OCI-LY3 (cell line): ENCODE data around the gene PTRH1.

Experiments
- H2AFZ ChIP-seq: fragments of 200-600, 300-600 bp; shearing (Covaris generic); 2 replicates; pipeline ENCODE4 v1.6.0; 2014; ENCODE audit warnings: antibody characterized with exemption, low read depth, low read length
- H3K27ac ChIP-seq: fragments of 200-600, 300-600 bp; sonication (generic); 2 replicates; pipeline ENCODE4 v1.5.1; 2014; ENCODE audit warnings: mild to moderate bottlenecking, low read length, moderate library complexity, mixed read lengths
- H3K27me3 ChIP-seq: fragments of 200-600, 300-600 bp; sonication (generic); 2 replicates; pipeline ENCODE4 v1.6.1; 2014; ENCODE audit warnings: low read depth, low read length, mixed read lengths
- H3K36me3 ChIP-seq: fragments of 200-600, 300-600 bp; sonication (generic); replicated peaks from 2 replicates; pipeline ENCODE3; 2014; ENCODE audit warnings: low read depth, low read length, mixed read lengths
- H3K4me1 ChIP-seq: fragments of 300-600, 200-600 bp; sonication (generic); 2 replicates; pipeline ENCODE4 v1.6.1; 2014; ENCODE audit warnings: low read length, mixed read lengths
- H3K4me2 ChIP-seq: fragments of 200-600, 300-600 bp; sonication (generic); 2 replicates; pipeline ENCODE4 v1.6.1; 2014; ENCODE audit warnings: low read length, mixed read lengths
- H3K4me3 ChIP-seq: fragments of 300-600, 200-600 bp; sonication (generic); 2 replicates; pipeline ENCODE4 v1.5.1; 2014; ENCODE audit warnings: antibody characterized with exemption, mild to moderate bottlenecking, low read length, moderate library complexity
- H3K79me2 ChIP-seq: fragments of 300-600, 200-600 bp; shearing (Covaris generic); 2 replicates; pipeline ENCODE4 v1.6.1; 2014; ENCODE audit warnings: mild to moderate bottlenecking, low read length, mixed read lengths
- H3K9ac ChIP-seq: fragments of 300-600, 200-600 bp; shearing (Covaris generic); 2 replicates; pipeline ENCODE4 v1.6.0; 2014; ENCODE audit warnings: mild to moderate bottlenecking, low read length, moderate library complexity
- H3K9me3 ChIP-seq: fragments of 200-600, 300-600 bp; shearing (Covaris generic); 2 replicates; pipeline ENCODE4 v1.6.1; 2014; ENCODE audit warnings: low read length, mixed read lengths; ENCODE audit not compliant: insufficient read depth
- H4K20me1 ChIP-seq: fragments of 200-600, 300-600 bp; sonication (generic); 2 replicates; pipeline ENCODE4 v1.6.1; 2016; ENCODE audit warnings: low read length, mixed read lengths; ENCODE audit not compliant: insufficient read depth
- CTCF ChIP-seq: fragments of 200-600, 300-600 bp; sonication (generic); IDR thresholded peaks from 2 replicates; pipeline ENCODE4 v1.5.1; 2014; ENCODE audit warnings: antibody characterized with exemption, low read length, low read depth
- EZH2phosphoT487 ChIP-seq: fragments of 200-600 bp; shearing (Covaris generic); IDR thresholded peaks from 2 replicates; pipeline ENCODE4 v1.6.1; 2018; ENCODE audit warnings: antibody characterized with exemption, mixed run types, low read depth

Gene PTRH1

DNA sequence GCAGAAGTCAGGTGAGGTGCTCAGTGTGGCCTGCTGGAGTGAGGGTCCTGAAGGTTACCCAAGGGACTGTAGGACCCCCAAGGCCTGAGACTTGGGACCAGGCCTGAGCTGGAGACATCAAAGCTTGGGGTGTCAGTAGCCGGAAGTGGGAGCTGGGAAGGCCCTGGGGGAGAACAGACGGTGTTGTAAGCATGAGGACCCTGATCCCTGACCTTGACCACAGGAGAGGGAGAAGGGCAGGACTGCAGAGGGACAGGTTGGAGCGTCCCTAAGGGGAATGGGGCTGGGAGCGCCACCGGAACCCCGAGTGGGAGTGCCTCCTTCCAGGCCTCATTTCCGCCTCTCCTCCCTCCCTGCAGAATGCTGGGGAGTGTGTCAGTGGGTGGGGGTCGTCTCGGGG lies 949 bp upstream of the PTRH1 start:
- peaks cover 8% of the 10 kb centered on the region for H3K4me1 ChIP-seq
- peak overlapping the region; percentile 10; the same call in 1 of the 2 replicates for H3K9ac ChIP-seq
- H3K36me3 ChIP-seq: no peaks in the 10 kb centered on the region
- H3K4me3 ChIP-seq: peak overlapping the region; percentile 89
- H3K9me3 ChIP-seq: no peaks in the 10 kb centered on the region
- H2AFZ ChIP-seq: peak overlapping the region; percentile 57; the same call in 1 of the 2 replicates
- no peak for TF ChIP-seq CTCF
- no peak for TF ChIP-seq EZH2phosphoT487
- H3K27ac ChIP-seq: no peak overlapping the region
- H3K79me2 ChIP-seq: no peaks in the 10 kb centered on the region
- no peaks in the 10 kb centered on the region for H3K27me3 ChIP-seq
- no peaks in the 10 kb centered on the region; the same call in 1 of the 2 replicates for H4K20me1 ChIP-seq
- peak overlapping the region; percentile 94 for H3K4me2 ChIP-seq

DNA sequence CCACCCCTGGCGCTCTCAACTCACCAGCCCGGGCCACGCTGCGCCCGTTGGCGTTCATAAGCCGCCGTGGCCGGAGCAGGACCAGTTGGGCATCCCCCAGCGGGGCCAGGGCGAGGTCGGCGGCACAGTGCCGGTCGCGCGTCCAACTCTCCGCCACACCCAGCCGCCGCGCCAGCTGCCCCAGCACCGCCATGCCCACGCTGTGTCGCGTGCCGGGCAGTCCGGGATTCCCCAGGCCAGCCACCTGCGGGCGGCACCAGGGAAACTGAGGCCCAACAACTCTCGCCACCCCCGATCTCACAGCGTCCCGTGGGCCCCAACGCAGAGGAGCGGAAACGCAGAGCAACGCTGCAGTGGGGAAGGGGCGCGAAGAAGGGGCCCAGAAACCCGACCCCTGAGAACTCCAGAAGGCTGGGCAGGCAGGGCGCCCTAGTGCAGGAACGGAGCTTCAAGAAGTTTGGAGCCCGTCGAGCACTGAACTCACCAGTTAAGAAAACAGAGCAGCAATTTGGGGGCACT lies 453 bp downstream of the PTRH1 start:
- H4K20me1 ChIP-seq: no peaks in the 10 kb centered on the region; the same call in 1 of the 2 replicates
- peaks cover 8% of the 10 kb centered on the region for H3K4me1 ChIP-seq
- peak overlapping the region; percentile 70 for H3K9ac ChIP-seq
- H3K4me2 ChIP-seq: peak overlapping the region; percentile 94
- H2AFZ ChIP-seq: peak overlapping the region; percentile 43; the same call in 1 of the 2 replicates
- no peaks in the 10 kb centered on the region for H3K36me3 ChIP-seq
- TF ChIP-seq CTCF: no peak
- no peak for TF ChIP-seq EZH2phosphoT487
- no peaks in the 10 kb centered on the region for H3K79me2 ChIP-seq
- H3K27ac ChIP-seq: no peak overlapping the region
- H3K4me3 ChIP-seq: peak overlapping the region; percentile 89
- H3K27me3 ChIP-seq: no peaks in the 10 kb centered on the region
- H3K9me3 ChIP-seq: no peaks in the 10 kb centered on the region

DNA sequence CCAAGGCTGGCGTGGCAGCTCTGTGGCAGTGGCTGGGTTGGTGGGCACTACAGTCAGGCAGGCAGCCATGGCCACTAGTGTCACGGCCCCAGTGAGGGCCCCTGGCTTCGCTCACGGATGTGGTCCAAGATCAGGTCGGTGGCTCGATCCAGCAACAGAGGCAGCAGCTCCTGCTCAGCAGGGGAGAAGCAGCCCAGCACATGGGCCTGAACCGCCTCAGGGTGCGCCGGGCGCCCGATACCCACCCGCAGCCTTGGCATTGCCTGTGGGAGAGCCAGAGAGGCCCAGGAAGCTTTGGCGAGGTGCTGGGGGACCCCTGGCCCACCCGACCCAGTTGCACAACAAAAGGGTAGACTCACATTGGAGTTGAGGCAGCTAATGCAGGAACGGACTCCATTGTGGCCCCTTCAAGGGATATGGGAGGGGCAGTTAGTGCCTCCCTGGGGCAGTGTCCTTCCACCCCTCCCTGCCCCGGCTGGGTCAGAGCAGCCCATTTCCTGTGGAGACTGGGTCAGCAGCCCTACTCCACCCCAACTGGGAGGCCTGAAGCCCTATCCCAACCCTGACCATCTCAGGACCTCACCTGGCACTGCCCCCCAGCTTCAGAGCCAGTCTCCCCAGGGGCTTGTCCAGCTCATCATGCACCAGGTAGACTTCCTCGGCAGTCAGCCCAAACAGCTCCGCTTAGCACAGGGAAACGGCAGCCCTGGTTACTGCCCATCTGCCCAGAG lies 1.3 kb downstream of the PTRH1 start:
- no peak overlapping the region for H3K27ac ChIP-seq
- no peaks in the 10 kb centered on the region; the same call in 1 of the 2 replicates for H4K20me1 ChIP-seq
- no peaks in the 10 kb centered on the region for H3K79me2 ChIP-seq
- peak overlapping the region; percentile 64 for H3K4me3 ChIP-seq
- H3K9me3 ChIP-seq: no peaks in the 10 kb centered on the region
- H3K27me3 ChIP-seq: no peaks in the 10 kb centered on the region
- no peaks in the 10 kb centered on the region for H3K36me3 ChIP-seq
- H3K4me1 ChIP-seq: peaks cover 8% of the 10 kb centered on the region
- H3K9ac ChIP-seq: peak overlapping the region; percentile 19; the same call in 1 of the 2 replicates
- peak overlapping the region; percentile 94 for H3K4me2 ChIP-seq
- no peak overlapping the region for H2AFZ ChIP-seq
- TF ChIP-seq EZH2phosphoT487 (no peak), CTCF (no peak)

- Histone ChIP-seq H3K4me2 (no peak overlapping the region), H3K9me3 (no peaks in the 10 kb centered on the region), H3K79me2 (no peaks in the 10 kb centered on the region), H4K20me1 (no peaks in the 10 kb centered on the region; the same call in 1 of the 2 replicates), H3K27me3 (no peaks in the 10 kb centered on the region), H3K9ac (no peak overlapping the region), H3K4me1 (peaks cover 8% of the 10 kb centered on the region), H3K4me3 (no peak overlapping the region), H3K36me3 (no peaks in the 10 kb centered on the region), H2AFZ (no peak overlapping the region), H3K27ac (no peak overlapping the region)
- TF ChIP-seq CTCF (no peak), EZH2phosphoT487 (no peak)
Measured at GRCh38 chr9:127712867-127713266, 2.6 kb downstream of the PTRH1 start.
